Measurements from ENCODE around the gene PMVK. TPM values are rescaled to one million over a fixed set of nuclear protein-coding genes. Genes with fewer than 3 reads are reported as not detected.

Gene PMVK
- total RNA-seq, 1 donor from 2014 or later = 26.7 TPM

DNA sequence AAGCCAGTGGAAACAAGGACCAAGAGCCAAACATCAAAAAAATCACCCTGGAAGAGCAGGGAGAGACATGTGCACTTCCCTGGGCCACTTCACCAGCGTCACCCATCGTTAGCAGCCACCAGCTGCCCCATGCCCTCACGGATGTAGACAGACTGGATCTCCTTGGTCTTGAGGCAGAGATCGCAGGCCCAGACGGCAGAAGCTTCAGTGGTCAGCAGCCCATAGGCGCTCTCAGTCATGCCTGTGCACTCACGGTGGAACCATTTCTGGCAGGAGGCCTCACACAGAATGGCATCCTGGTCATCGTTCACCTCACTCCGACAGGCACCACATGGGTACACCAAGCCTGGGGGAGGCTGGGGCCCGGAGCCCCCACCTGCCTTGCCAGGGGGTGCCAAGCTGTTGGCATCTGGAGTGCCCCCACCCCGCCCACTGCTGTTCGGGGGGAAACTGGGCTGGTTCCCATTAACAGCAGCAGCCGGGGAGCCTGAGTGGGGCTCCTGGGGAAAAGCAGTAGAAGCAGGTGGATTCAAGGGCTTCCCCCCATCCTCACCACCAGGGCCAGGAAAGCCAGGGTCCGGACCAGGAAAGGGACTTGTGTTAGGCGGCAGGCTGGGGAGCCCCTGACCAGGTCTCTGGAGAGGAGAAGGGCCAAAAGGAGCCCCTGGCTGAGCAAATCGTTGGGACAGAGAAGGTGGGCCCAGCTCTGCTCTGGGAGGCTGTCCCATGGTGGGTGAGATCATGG lies 22.3 kb upstream of the PMVK start:
- Mint-ChIP-seq H3K9me3 (ENCODE audit: unreplicated experiment) (no peaks in the 10 kb centered on the region), H3K4me1 (ENCODE audit: unreplicated experiment) (peaks cover 64% of the 10 kb centered on the region), H3K27me3 (ENCODE audit: unreplicated experiment) (peaks cover 29% of the 10 kb centered on the region), H3K27ac (ENCODE audit: unreplicated experiment) (peak overlapping the region; percentile 49), H3K36me3 (ENCODE audit: low read depth, unreplicated experiment) (peaks cover 27% of the 10 kb centered on the region), H3K4me3 (ENCODE audit: unreplicated experiment) (peak overlapping the region; percentile 47)
- no peak for DNase-seq (ENCODE audit: low spot score)
- TF ChIP-seq CTCF (IDR thresholded peaks at IDR 0.05; ENCODE audit: unreplicated experiment) = no peak

DNA sequence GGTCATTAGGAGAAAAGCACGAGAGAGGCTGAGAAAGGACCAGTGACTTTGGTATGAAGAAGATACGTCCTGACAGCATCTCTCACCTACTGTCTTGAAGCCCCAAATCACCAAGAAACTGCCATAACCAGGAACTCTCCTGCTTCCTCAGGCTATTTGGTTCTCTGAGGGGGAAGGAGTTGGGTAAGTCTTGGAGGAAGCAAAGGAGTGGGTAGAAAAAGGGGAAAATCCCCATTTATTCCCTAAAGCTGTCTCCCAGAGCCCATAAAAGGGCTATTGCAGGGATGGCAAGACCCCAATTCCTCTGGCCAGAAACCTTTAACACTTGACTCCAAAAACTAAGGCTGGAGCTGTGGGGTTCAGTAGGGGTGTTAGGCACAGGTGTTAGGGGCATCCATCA lies 21.5 kb upstream of the PMVK start:
- no peak overlapping the region for H3K27ac Mint-ChIP-seq (ENCODE audit: unreplicated experiment)
- H3K4me3 Mint-ChIP-seq (ENCODE audit: unreplicated experiment) = no peak overlapping the region
- H3K9me3 Mint-ChIP-seq (ENCODE audit: unreplicated experiment) = no peaks in the 10 kb centered on the region
- peaks cover 62% of the 10 kb centered on the region for H3K4me1 Mint-ChIP-seq (ENCODE audit: unreplicated experiment)
- peaks cover 20% of the 10 kb centered on the region for H3K36me3 Mint-ChIP-seq (ENCODE audit: low read depth, unreplicated experiment)
- DNase-seq (ENCODE audit: low spot score) = no peak
- no peak for TF ChIP-seq CTCF (IDR thresholded peaks at IDR 0.05; ENCODE audit: unreplicated experiment)
- H3K27me3 Mint-ChIP-seq (ENCODE audit: unreplicated experiment) = peaks cover 30% of the 10 kb centered on the region

DNA sequence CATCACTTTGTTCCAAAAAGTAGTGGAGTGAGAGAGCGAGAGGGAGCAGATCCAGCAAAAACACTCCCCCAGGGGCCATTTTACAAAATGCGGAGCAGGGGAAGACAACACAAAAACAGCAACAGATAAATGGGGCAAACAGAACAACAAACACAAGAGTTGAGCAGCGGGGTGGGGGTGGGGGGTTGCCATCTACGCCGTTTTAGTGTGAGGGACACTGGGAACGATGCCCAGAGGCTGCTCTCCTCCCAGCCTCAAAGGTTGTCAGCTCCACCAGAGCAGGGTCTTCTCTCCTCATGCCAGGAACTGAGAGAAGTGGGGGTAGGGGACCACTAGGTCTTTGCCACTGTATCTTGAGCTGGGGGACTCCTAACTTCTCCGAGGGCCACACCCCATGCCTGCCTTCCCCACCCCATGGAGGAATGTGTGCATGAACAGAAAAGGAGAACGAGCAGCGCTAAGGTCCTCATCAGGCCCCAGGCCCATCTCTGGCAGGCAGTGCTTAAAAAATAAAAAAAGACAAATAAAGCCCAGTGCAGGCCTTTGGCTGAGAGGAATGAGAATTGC lies 20.7 kb upstream of the PMVK start:
- no peak for TF ChIP-seq CTCF (IDR thresholded peaks at IDR 0.05; ENCODE audit: unreplicated experiment)
- Mint-ChIP-seq H3K4me3 (ENCODE audit: unreplicated experiment) (no peak overlapping the region), H3K27me3 (ENCODE audit: unreplicated experiment) (peaks cover 38% of the 10 kb centered on the region), H3K36me3 (ENCODE audit: low read depth, unreplicated experiment) (peaks cover 25% of the 10 kb centered on the region), H3K27ac (ENCODE audit: unreplicated experiment) (peak overlapping the region; percentile 100), H3K4me1 (ENCODE audit: unreplicated experiment) (peaks cover 62% of the 10 kb centered on the region), H3K9me3 (ENCODE audit: unreplicated experiment) (no peaks in the 10 kb centered on the region)
- DNase-seq (ENCODE audit: low spot score) = no peak

DNA sequence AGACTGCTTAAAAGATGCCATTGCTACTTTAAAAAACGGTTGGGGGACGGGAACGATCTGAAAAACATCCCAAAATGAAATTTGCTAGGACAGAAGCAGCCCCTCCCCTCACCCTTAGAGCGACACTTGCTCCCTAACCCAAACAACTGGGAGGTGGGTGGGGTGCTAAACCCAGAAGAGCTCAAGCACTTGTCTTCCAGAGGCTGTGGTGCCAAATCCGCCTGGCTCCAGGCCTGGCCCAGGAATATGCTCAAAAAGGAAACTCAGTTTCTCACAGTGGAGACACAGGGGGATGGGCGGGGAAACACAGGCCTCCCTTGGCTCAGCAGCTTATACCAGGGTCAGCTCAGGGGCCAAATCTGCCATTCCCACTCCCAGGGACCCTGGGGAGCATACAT lies 20.0 kb upstream of the PMVK start:
- DNase-seq (ENCODE audit: low spot score) = no peak
- Mint-ChIP-seq H3K27me3 (ENCODE audit: unreplicated experiment) (peaks cover 38% of the 10 kb centered on the region), H3K4me3 (ENCODE audit: unreplicated experiment) (peak overlapping the region; percentile 98), H3K36me3 (ENCODE audit: low read depth, unreplicated experiment) (peaks cover 25% of the 10 kb centered on the region), H3K27ac (ENCODE audit: unreplicated experiment) (peak overlapping the region; percentile 100), H3K9me3 (ENCODE audit: unreplicated experiment) (no peaks in the 10 kb centered on the region), H3K4me1 (ENCODE audit: unreplicated experiment) (peaks cover 61% of the 10 kb centered on the region)
- TF ChIP-seq CTCF (IDR thresholded peaks at IDR 0.05; ENCODE audit: unreplicated experiment) = no peak

Measured in endothelial cell (in vitro differentiated cells).